Stimulated activated CD4-positive, alpha-beta T cell treated with anti-CD3 and anti-CD28 coated beads, Interleukin-1b, Interleukin-23, amount 100 ng/mL, for 1 hour (primary cell): ENCODE data around the gene TNFSF12.
A peak's percentile ranks its signal among the peaks of the same experiment; 100 is the strongest.

Experiments
- DNase-seq, 2 donors: peaks; one replicate each; pipeline ENCODE4 v3.0.0-alpha.2; 2020; ENCODE audit warnings: low read depth in 2 of 2

The TNFSF12 gene, protein sequence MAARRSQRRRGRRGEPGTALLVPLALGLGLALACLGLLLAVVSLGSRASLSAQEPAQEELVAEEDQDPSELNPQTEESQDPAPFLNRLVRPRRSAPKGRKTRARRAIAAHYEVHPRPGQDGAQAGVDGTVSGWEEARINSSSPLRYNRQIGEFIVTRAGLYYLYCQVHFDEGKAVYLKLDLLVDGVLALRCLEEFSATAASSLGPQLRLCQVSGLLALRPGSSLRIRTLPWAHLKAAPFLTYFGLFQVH

DNA sequence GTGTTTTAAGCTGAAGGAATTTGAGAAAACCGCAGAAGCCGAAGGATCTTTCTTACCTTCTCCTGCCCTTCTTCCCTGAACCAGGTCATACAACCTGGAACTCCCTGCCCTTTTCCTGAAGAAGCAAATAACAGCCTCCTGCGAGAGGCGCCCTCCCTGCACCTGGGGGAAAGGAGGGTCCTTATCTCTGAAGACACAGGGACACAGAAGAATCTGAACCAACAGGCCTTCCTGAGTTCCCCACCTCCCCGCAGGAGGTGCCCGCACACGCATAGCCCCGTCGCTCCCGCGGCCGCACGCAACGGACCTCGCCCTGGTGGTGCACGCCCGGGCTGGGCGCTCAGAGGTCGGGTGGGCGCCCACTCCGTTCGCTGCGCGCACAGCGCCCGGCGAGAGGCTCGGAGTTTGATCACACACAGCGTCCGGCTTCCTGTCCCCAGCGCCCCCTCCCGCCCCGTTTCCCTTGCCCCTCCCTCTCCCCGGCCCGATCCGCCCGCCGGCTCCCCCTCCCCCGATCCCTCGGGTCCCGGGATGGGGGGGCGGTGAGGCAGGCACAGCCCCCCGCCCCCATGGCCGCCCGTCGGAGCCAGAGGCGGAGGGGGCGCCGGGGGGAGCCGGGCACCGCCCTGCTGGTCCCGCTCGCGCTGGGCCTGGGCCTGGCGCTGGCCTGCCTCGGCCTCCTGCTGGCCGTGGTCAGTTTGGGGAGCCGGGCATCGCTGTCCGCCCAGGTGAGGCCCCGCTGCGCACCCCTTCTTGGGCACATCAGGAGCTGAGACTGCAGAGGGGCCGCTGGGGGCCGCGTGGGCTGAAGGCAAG lies at the start of gene TNFSF12:
TSS of gene TNFSF12 (plus strand) at position 474 of the 816 bp plus-strand sequence. CDS start at position 570, 96 bp downstream.
- peak in 1 of 2 donors; percentile 29 for DNase-seq

DNA sequence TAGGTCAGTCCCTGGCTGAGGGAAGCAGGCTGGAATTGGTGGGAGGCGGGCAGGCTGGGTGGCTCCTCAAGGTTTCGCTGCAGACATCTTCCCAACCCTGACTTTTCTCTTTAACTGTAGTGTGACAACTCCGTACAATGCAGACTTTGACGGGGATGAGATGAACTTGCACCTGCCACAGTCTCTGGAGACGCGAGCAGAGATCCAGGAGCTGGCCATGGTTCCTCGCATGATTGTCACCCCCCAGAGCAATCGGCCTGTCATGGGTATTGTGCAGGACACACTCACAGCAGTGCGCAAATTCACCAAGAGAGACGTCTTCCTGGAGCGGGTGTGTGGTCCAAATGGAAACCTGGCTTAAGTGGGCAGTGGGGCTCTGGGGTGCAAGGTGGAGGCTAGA lies 49.7 kb upstream of the TNFSF12 start:
- no peak for DNase-seq

DNA sequence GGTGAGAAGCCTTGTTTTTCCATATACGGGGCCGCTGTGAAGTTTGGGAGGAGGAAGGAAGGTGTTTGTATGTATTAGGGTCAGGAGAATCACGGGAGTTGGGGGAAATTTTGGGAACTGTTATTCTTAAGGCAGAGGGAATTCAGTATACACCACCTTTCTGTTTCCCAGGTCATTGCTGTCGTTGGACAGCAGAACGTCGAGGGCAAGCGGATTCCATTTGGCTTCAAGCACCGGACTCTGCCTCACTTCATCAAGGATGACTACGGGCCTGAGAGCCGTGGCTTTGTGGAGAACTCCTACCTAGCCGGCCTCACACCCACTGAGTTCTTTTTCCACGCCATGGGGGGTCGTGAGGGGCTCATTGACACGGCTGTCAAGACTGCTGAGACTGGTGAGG lies 47.1 kb upstream of the TNFSF12 start:
- DNase-seq, result no peak

DNA sequence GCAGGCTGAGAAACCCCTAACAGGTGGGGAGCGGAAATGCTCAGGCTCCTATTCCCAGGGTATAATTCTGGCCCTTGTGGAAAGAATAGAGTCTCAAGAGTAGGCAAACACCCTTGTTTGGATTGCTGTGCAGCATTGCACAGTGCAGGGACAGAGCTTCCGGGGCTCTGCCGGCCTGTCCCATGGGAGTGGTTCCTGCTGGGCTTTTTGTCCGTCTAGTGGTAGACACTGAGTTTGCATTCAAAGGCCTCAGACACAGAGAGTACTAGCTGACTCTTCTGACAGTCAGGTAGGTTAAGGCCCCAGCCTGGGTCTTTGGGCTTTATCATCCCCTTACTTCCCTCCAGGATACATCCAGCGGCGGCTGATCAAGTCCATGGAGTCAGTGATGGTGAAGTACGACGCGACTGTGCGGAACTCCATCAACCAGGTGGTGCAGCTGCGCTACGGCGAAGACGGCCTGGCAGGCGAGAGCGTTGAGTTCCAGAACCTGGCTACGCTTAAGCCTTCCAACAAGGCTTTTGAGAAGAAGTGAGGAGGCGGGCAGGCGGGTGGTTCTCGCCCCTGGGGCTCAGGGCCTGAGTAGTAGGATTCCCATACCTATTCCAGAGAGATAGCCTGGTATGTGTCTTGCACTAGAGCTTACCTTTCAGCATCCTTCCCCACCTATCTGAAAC lies 46.5 kb upstream of the TNFSF12 start:
- DNase-seq, result no peak

DNA sequence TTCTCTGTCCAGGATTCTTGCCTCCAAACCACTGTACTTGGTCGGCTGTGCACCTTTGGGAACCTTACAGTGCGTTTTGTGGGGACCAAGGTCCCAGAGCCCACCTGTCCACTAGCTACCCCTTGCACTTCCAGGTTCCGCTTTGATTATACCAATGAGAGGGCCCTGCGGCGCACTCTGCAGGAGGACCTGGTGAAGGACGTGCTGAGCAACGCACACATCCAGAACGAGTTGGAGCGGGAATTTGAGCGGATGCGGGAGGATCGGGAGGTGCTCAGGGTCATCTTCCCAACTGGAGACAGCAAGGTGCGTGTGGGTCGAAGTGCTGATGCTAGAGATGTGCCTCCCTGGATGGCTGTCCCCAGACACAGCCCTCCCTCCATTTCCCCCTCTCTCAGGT lies 45.9 kb upstream of the TNFSF12 start:
- no peak for DNase-seq

DNA sequence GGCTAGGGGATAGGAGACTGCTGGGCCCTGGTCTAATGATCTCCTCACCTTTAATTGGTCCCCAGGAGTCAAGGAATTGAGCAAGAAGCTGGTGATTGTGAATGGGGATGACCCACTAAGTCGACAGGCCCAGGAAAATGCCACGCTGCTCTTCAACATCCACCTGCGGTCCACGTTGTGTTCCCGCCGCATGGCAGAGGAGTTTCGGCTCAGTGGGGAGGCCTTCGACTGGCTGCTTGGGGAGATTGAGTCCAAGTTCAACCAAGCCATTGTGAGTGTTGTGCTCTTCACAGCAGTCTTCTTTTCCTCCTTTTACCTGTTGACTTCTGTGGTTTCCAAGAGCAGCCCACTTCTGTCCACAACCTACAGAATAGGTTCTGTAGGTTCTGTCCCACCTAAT lies 45.3 kb upstream of the TNFSF12 start:
- no peak for DNase-seq

DNA sequence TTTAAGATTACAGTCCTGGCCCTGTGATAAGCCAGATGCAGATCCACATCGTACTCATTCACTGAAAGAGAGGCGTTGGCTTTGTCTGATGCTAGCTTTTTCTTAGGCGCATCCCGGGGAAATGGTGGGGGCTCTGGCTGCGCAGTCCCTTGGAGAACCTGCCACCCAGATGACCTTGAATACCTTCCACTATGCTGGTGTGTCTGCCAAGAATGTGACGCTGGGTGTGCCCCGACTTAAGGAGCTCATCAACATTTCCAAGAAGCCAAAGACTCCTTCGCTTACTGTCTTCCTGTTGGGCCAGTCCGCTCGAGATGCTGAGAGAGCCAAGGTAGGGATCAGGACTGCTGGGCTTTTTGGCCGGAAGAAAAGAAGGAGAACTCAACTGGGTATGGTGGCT lies 40.7 kb upstream of the TNFSF12 start:
- DNase-seq, result no peak

DNA sequence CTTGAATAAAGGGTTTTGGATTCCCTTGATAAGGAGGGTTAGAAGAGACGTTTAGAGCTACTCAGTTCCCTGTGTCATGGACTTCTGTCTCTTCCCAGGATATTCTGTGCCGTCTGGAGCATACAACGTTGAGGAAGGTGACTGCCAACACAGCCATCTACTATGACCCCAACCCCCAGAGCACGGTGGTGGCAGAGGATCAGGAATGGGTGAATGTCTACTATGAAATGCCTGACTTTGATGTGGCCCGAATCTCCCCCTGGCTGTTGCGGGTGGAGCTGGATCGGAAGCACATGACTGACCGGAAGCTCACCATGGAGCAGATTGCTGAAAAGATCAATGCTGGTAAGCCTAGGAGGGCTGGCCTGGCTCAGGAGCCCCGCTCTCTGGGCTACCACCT lies 40.0 kb upstream of the TNFSF12 start:
- no peak for DNase-seq

DNA sequence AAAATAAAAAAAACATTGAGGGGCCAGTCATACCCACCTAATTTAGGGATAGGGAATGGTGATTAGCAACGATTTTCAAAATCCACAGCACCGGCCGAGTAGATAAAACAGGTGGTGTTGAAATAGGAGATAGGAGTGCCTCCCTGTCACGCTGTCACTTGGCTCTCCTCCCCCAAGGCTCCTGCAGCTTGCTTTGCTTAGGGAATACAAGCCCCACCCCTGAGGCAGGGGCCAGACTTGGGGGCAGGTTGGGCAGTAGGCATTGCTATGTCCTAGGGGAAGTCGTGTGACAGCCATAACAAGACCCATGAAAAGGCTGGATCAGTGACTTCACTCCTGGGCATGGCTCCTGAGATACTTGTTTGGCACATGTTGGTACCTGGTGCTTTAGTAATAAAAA lies 38.9 kb upstream of the TNFSF12 start:
- no peak for DNase-seq

DNA sequence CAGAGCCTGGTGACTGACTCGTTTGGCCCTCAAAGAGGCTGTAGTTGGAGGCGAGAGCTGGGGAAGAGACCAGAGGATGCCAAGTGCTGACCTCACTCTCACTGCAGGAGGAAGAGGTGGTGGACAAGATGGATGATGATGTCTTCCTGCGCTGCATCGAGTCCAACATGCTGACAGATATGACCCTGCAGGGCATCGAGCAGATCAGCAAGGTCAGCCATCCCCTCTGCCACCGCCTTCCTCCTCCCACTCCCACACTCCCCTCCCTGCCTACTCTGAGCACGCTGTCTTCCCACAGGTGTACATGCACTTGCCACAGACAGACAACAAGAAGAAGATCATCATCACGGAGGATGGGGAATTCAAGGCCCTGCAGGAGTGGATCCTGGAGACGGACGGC lies 37.8 kb upstream of the TNFSF12 start:
- DNase-seq, result no peak

DNA sequence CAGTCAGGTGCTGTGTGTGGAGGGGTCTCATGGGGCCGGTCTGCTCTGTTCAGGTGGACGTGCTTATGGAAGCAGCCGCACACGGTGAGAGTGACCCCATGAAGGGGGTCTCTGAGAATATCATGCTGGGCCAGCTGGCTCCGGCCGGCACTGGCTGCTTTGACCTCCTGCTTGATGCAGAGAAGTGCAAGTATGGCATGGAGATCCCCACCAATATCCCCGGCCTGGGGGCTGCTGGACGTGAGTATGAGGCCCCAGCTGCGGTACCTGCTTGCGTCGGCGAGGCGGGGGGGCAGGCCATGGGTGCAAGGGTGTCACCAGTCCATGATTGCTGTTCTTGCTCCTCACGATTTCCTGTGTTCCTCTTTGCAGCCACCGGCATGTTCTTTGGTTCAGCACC lies 36.8 kb upstream of the TNFSF12 start:
- DNase-seq, result no peak

DNA sequence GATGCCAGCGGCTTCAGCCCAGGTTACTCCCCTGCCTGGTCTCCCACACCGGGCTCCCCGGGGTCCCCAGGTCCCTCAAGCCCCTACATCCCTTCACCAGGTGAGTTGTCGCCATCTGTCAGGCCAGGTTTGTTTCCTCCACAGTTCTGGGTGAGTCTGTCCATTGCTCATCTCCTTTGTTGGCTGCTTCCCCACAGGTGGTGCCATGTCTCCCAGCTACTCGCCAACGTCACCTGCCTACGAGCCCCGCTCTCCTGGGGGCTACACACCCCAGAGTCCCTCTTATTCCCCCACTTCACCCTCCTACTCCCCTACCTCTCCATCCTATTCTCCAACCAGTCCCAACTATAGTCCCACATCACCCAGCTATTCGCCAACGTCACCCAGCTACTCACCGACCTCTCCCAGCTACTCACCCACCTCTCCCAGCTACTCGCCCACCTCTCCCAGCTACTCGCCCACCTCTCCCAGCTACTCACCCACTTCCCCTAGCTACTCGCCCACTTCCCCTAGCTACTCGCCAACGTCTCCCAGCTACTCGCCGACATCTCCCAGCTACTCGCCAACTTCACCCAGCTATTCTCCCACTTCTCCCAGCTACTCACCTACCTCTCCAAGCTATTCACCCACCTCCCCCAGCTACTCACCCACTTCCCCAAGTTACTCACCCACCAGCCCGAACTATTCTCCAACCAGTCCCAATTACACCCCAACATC lies 35.9 kb upstream of the TNFSF12 start:
- DNase-seq, result no peak

DNA sequence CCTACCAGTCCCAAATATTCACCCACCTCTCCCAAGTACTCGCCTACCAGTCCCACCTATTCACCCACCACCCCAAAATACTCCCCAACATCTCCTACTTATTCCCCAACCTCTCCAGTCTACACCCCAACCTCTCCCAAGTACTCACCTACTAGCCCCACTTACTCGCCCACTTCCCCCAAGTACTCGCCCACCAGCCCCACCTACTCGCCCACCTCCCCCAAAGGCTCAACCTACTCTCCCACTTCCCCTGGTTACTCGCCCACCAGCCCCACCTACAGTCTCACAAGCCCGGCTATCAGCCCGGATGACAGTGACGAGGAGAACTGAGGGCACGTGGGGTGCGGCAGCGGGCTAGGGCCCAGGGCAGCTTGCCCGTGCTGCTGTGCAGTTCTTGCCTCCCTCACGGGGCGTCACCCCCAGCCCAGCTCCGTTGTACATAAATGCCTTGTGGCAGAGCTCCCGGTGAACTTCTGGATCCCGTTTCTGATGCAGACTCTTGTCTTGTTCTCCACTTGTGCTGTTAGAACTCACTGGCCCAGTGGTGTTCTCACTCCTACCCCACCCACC lies 34.9 kb upstream of the TNFSF12 start:
- no peak for DNase-seq

DNA sequence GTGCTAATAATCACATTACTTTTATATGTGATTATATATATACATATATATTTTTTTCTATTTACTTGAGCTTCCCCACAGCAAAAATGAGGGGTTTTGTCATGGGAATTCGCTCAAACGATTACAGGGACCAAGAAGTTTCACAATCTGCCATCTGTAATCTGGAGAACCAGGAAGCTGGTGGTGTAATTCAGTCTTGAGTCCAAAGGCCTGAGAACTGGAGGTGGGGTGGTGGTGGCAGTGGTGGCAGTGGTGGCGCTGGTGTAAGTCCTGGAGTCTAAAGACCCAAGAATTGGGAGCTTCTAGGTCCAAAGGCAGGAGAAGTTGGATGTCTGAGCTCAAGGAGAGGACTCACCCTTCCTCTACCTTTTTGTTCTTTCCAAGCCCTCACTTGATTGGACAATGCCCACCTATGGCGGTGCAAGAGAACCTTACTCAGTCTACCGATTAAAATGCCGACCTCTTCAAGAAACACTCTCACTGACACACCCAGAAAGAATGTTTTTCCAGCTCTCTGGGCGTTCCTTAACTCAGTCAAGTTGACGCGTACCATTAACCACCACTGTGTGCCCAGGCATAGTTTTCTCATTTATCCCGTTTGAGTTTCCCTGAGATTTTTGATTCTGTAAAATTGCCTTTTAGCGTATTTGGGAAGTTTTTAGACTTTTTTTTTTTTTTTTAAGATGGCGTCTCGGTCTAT lies 32.8 kb upstream of the TNFSF12 start:
- no peak for DNase-seq

DNA sequence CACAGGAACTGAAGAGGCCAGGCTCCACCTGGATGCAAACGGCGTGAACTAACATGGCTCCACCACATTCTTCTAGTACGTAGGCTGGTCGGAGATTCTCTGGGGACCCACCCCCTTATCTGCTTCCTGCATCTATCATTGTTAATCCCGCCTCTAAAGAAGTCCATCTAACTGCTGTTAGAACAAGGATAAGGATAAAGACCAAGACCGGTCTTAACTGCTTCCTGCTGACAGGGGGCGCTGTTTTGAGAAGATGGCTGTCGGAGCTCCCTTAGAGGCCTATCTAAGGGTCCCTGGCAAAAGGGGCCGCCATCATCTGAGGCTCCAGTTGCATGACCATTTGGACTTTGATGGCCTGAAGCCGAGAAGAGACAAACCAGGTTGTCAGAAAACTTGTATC lies 25.8 kb upstream of the TNFSF12 start:
- DNase-seq, result peak in 1 of 2 donors; percentile 21

DNA sequence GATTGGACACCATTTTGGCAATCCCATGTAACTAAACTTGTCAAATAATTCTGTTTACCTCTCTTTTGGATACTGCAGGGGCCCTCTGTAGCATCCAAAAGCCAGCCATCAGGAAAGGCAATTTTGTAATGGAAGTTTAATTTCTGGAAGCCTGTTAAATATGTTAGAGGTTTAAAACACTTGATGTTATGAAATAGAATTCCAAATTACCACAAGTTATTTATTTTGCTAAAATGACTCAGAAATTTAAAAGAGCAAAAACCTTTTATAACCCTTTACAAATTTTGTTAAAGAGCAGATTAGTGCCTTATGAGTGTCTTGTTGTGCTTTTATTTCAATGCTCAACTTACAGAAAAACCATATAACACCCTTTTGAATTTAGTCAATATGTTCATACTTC lies 20.0 kb upstream of the TNFSF12 start:
- no peak for DNase-seq

DNA sequence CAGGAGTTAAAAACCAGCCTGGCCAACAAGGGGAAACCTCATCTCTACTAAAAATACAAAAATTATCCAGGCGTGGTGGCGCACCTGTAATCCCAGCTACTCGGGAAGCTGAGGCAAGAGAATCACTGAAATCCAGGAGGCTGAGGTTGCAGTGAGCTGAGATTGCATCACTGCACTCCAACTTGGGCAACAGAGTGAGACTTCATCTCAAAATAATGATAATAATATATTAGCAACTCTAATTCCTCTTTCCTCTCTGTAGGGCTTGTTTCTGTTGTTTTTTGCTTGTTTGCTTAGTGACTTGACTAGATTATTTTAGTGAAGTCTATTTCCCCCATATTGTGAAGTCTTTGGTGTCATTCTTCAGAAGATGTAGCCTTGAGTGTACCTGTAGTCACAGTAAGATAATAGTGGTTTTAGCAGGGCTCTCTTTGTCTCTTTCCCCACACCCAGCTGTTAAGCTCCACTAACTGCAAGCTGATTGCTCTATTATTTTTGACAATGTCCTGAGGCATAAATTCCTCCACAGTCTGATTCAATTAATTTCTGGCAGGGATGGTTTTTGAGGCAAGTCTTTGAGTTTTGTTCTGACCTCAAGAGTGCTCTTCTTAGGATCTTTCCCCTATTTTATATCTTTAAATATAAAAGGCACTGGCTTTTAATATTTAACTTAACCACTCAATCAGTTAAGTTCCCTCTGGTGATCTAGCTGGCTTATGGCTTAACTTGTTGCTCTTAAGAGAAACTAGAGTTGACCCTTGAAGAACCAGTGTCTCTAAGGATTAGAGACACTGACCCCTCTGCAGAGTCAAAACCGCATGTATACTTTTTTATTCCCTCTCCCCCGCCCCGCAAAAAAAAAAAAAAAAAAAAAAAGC lies 18.6 kb upstream of the TNFSF12 start:
- no peak for DNase-seq

DNA sequence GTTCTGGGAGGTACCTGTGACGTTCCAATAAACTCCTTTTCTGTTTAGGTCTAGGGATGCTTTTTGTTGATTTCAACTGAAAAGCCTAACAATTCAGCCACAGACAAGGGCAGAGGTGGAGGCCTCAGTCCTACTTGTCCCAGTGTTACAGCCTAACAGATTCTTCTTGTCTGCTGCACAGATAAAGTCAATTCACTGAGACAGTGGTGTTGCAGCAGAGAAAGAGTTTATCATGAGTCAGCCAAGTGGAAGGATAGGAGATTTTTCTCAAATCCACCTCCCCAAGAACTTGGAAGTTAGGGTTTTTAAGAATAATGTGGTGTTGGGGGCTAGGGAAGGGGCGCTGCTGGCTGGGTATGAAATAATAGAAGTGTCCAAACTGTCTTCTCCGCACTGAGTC lies 10.8 kb upstream of the TNFSF12 start:
- DNase-seq, result no peak

DNA sequence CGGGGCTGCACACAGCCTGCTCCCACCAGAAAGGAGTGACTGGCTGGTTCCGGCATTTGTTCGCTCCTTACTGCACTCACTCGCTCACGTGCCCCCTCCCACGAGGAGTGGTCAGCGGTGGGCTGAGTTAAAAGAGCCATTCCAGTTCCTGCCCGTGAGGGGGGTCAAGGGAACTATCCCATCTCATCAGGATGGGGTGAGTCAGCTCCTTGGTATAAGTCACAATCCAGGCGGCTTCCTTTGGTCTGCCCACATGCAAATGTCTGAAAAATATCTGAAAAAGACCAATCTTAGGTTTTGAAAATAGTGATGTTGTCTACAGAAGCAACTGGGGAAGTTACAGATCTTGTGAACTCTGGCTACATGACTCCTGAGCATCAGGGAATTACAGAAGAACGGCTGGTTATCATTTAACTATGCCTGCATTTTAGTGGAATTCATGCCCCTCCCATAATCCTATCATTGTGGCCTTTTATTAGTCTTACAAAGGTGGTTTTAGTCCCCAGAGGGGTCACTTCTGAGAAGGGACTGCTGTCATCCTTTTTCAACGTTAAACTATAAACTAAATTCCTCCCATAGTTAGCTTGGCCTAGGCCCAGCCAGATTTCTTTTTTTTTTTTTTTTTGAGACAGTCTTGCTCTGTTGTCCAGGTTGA lies 9.8 kb upstream of the TNFSF12 start:
- no peak for DNase-seq
